H9 (cell line): ENCODE data around the gene PRKCB. TPM values are rescaled to one million over a fixed set of nuclear protein-coding genes. Genes with fewer than 3 reads are reported as not detected.

Experiments
- DNase-seq: peaks from one replicate; pipeline ENCODE4 v3.0.0-alpha.2; 2017
- H2AFZ ChIP-seq: one replicate; pipeline ENCODE4 v1.6.1; 2013; ENCODE audit warnings: mild to moderate bottlenecking, low read length, control low read depth, moderate library complexity
- H2AK5ac ChIP-seq: 2 replicates; pipeline ENCODE4 v1.6.1; 2013; ENCODE audit warnings: low read length, control low read depth, mixed read lengths; ENCODE audit not compliant: insufficient read length
- H2BK120ac ChIP-seq: one replicate; pipeline ENCODE4 v1.6.1; 2013; ENCODE audit warnings: low read depth, mild to moderate bottlenecking, low read length, control low read depth, inconsistent platforms; ENCODE audit not compliant: poor library complexity, severe bottlenecking
- H2BK12ac ChIP-seq: 2 replicates; pipeline ENCODE4 v1.6.1; 2013; ENCODE audit warnings: low read length, control low read depth, mixed read lengths, low read depth; ENCODE audit not compliant: insufficient read length
- H2BK15ac ChIP-seq: 2 replicates; pipeline ENCODE4 v1.6.1; 2013; ENCODE audit warnings: low read depth, low read length, control low read depth
- H2BK20ac ChIP-seq: one replicate; pipeline ENCODE4 v1.6.1; 2013; ENCODE audit warnings: low read depth, mild to moderate bottlenecking, low read length, control low read depth, inconsistent platforms; ENCODE audit not compliant: poor library complexity, severe bottlenecking
- H2BK5ac ChIP-seq: 2 replicates; pipeline ENCODE4 v1.6.1; 2013; ENCODE audit warnings: low read length, control low read depth, mixed read lengths; ENCODE audit not compliant: insufficient read length
- H3K14ac ChIP-seq: 2 replicates; pipeline ENCODE4 v1.6.1; 2013; ENCODE audit warnings: low read length, control low read depth; ENCODE audit not compliant: insufficient read depth
- H3K18ac ChIP-seq: 2 replicates; pipeline ENCODE4 v1.6.1; 2013; ENCODE audit warnings: low read depth, mild to moderate bottlenecking, mixed read lengths, low read length, control low read depth; ENCODE audit not compliant: insufficient read length
- H3K23ac ChIP-seq: 2 replicates; pipeline ENCODE4 v1.6.1; 2013; ENCODE audit warnings: low read length, control low read depth, mixed read lengths, low read depth; ENCODE audit not compliant: insufficient read length
- H3K23me2 ChIP-seq: 2 replicates; pipeline ENCODE4 v1.6.1; 2013; ENCODE audit warnings: low read depth, mild to moderate bottlenecking, mixed read lengths, low read length, control low read depth; ENCODE audit not compliant: insufficient read length, poor library complexity, severe bottlenecking
- H3K27ac ChIP-seq: 2 replicates; pipeline ENCODE4 v1.5.1; 2013; ENCODE audit warnings: low read length, control low read depth, mixed read lengths, low read depth; ENCODE audit not compliant: insufficient read length
- H3K27me3 ChIP-seq: 2 replicates; pipeline ENCODE4 v1.6.1; 2013; ENCODE audit warnings: low read length, control low read depth, inconsistent platforms; ENCODE audit not compliant: insufficient read depth
- H3K4ac ChIP-seq: 2 replicates; pipeline ENCODE4 v1.6.1; 2013; ENCODE audit warnings: low read depth, mild to moderate bottlenecking, control low read depth, inconsistent platforms, low read length, moderate library complexity
- H3K4me1 ChIP-seq: 2 replicates; pipeline ENCODE4 v1.6.1; 2013; ENCODE audit warnings: low read length, control low read depth, inconsistent platforms; ENCODE audit not compliant: insufficient read depth
- H3K4me2 ChIP-seq: 2 replicates; pipeline ENCODE4 v1.6.1; 2013; ENCODE audit warnings: low read length, control low read depth, mixed read lengths; ENCODE audit not compliant: insufficient read length, insufficient read depth
- H3K56ac ChIP-seq: 2 replicates; pipeline ENCODE4 v1.6.1; 2013; ENCODE audit warnings: low read depth, mild to moderate bottlenecking, mixed read lengths, low read length, control low read depth; ENCODE audit not compliant: insufficient read length
- H3K79me1 ChIP-seq: 2 replicates; pipeline ENCODE4 v1.6.1; 2013; ENCODE audit warnings: low read depth, mild to moderate bottlenecking, moderate library complexity, low read length, control low read depth, inconsistent platforms; ENCODE audit not compliant: insufficient read depth, poor library complexity, severe bottlenecking
- H3K79me2 ChIP-seq: 2 replicates; pipeline ENCODE4 v1.6.1; 2013; ENCODE audit warnings: low read length, control low read depth, inconsistent platforms; ENCODE audit not compliant: insufficient read depth
- H3K9ac ChIP-seq: 2 replicates; pipeline ENCODE4 v1.6.1; 2013; ENCODE audit warnings: low read length, control low read depth, mixed read lengths; ENCODE audit not compliant: insufficient read length; ENCODE audit errors: extremely low read depth
- H3K9me3 ChIP-seq: one replicate; pipeline ENCODE4 v1.6.1; 2013; ENCODE audit warnings: low read depth, low read length, inconsistent platforms; ENCODE audit not compliant: control insufficient read depth
- H3T11ph ChIP-seq: one replicate; pipeline ENCODE4 v1.6.1; 2013; ENCODE audit warnings: mild to moderate bottlenecking, low read length, control low read depth, inconsistent platforms
- H4K20me1 ChIP-seq: one replicate; pipeline ENCODE4 v1.6.1; 2013; ENCODE audit not compliant: control insufficient read depth, insufficient read length, insufficient read depth
- H4K5ac ChIP-seq: 2 replicates; pipeline ENCODE4 v1.6.1; 2013; ENCODE audit warnings: low read depth, mild to moderate bottlenecking, mixed read lengths, low read length, control low read depth; ENCODE audit not compliant: insufficient read length
- H4K8ac ChIP-seq: replicated peaks from 2 replicates; pipeline ENCODE4 v1.6.1; 2013; ENCODE audit warnings: low read length, control low read depth, mixed read lengths, low read depth; ENCODE audit not compliant: insufficient read length
- H4K91ac ChIP-seq: 2 replicates; pipeline ENCODE4 v1.6.1; 2013; ENCODE audit warnings: low read depth, mild to moderate bottlenecking, moderate library complexity, mixed read lengths, low read length, control low read depth; ENCODE audit not compliant: insufficient read length
- H3K27ac Mint-ChIP-seq, 3 experiments: 2 replicates in 2 of 3; 3 replicates in 1 of 3; pipeline ENCODE4 v1.8.0; 2020 to 2021; ENCODE audit warnings: mixed read lengths in 3 of 3, mild to moderate bottlenecking in 1 of 3, moderate library complexity in 1 of 3
- H3K27me3 Mint-ChIP-seq: 2 replicates; pipeline ENCODE4 v1.8.0; 2021; ENCODE audit warnings: low read depth, mild to moderate bottlenecking, moderate library complexity, mixed read lengths
- H3K36me3 Mint-ChIP-seq, 3 experiments: 2 replicates in 2 of 3; 3 replicates in 1 of 3; pipeline ENCODE4 v1.8.0; 2020 to 2021; ENCODE audit warnings: low read depth in 3 of 3, mixed read lengths in 3 of 3; ENCODE audit not compliant: insufficient read depth in 1 of 3
- H3K4me1 Mint-ChIP-seq, 2 experiments: 2 replicates each; pipeline ENCODE4 v1.8.0; 2020; ENCODE audit warnings: mixed read lengths in 2 of 2
- H3K4me3 Mint-ChIP-seq, 2 experiments: 2 replicates in 1 of 2; 3 replicates in 1 of 2; pipeline ENCODE4 v1.8.0; 2020 to 2021; ENCODE audit warnings: mild to moderate bottlenecking in 2 of 2, mixed read lengths in 2 of 2, moderate library complexity in 1 of 2
- H3K9me3 Mint-ChIP-seq, 2 experiments: 2 replicates in 1 of 2; 3 replicates in 1 of 2; pipeline ENCODE4 v1.8.0; 2020; ENCODE audit warnings: mild to moderate bottlenecking in 2 of 2, mixed read lengths in 2 of 2, moderate library complexity in 1 of 2
- WGBS: extraction: QIAGEN DNeasy Blood & Tissue Kit; methylation state at CpG from one replicate; pipeline ENCODE4 v1.1.7; 2013; ENCODE audit warnings: missing lambda C conversion rate, low lambda C conversion rate, mixed read lengths; ENCODE audit not compliant: insufficient read length; ENCODE audit errors: extremely low coverage; 5-methylcytosine and 5-hydroxymethylcytosine counted together
- total RNA-seq: library from RNA; stranded (reverse); gene quantifications from 2 replicates; pipeline ENCODE4 v1.2.1, GENCODE V29; 2021
- TF ChIP-seq, protein P1 (sequence below): fragments of 200-600 bp; sonication (generic); conservative IDR thresholded peaks from 3 replicates; pipeline ENCODE4 v1.8.0; 2021; ENCODE audit warnings: antibody characterized with exemption, mild to moderate bottlenecking

Gene PRKCB
- total RNA-seq, 1 experiment from 2014 or later, result 7.0 TPM

DNA sequence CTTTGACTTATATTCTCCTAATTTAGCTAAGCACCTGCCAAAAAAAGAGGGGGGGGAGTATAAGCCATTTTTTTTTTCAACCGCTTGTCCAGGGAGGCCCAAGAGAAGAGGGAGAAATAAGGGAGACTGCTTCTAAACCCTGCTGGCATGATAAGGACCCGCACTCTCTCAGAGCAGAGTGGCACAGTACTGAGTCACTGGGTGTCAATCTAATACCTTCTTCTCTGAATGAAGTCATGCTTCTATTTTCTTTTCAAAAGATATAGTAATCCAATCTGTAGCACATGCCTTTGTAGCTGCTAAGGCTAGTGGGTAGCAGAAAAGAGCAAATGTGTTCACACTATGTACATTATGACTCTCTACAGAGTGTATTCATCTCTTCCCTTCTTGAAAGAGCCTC lies 385.4 kb downstream of the PRKCB start:
- H2BK20ac ChIP-seq, result no peak overlapping the region
- H3K4me2 ChIP-seq, result no peak overlapping the region
- H3K27me3 ChIP-seq, result no peaks in the 10 kb centered on the region
- no peak for DNase-seq
- H4K91ac ChIP-seq, result no peak overlapping the region
- H3K23me2 ChIP-seq, result no peaks in the 10 kb centered on the region
- no peak overlapping the region for H2AK5ac ChIP-seq
- no peaks in the 10 kb centered on the region for H3K9me3 ChIP-seq
- H3K14ac ChIP-seq, result no peak overlapping the region
- Mint-ChIP-seq H3K36me3 (no peaks in the 10 kb centered on the region), H3K4me1 (peaks cover 3 to 12% of the 10 kb centered on the region in 2 experiments), H3K27me3 (peaks cover 4% of the 10 kb centered on the region), H3K27ac (no peak overlapping the region), H3K4me3 (no peak overlapping the region), H3K9me3 (no peaks in the 10 kb centered on the region; a peak in 1 of 5 replicates)
- H3K79me2 ChIP-seq, result no peaks in the 10 kb centered on the region
- H2AFZ ChIP-seq, result no peak overlapping the region
- TF ChIP-seq, protein P1, sequence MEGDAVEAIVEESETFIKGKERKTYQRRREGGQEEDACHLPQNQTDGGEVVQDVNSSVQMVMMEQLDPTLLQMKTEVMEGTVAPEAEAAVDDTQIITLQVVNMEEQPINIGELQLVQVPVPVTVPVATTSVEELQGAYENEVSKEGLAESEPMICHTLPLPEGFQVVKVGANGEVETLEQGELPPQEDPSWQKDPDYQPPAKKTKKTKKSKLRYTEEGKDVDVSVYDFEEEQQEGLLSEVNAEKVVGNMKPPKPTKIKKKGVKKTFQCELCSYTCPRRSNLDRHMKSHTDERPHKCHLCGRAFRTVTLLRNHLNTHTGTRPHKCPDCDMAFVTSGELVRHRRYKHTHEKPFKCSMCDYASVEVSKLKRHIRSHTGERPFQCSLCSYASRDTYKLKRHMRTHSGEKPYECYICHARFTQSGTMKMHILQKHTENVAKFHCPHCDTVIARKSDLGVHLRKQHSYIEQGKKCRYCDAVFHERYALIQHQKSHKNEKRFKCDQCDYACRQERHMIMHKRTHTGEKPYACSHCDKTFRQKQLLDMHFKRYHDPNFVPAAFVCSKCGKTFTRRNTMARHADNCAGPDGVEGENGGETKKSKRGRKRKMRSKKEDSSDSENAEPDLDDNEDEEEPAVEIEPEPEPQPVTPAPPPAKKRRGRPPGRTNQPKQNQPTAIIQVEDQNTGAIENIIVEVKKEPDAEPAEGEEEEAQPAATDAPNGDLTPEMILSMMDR, result no peak
- no peak overlapping the region for H2BK120ac ChIP-seq
- no peaks in the 10 kb centered on the region for H3K79me1 ChIP-seq
- no peak overlapping the region for H3K4ac ChIP-seq
- no peak overlapping the region for H3K27ac ChIP-seq
- H3K9ac ChIP-seq, result no peak overlapping the region
- H2BK15ac ChIP-seq, result no peak overlapping the region
- H3K56ac ChIP-seq, result no peak overlapping the region
- no CpG with 5 or more reads among the region's 2 CpGs for WGBS
- H4K20me1 ChIP-seq, result no peaks in the 10 kb centered on the region
- H2BK5ac ChIP-seq, result no peak overlapping the region
- H3T11ph ChIP-seq, result no peak overlapping the region
- no peak overlapping the region for H4K8ac ChIP-seq
- no peaks in the 10 kb centered on the region for H3K4me1 ChIP-seq
- no peak overlapping the region for H2BK12ac ChIP-seq
- H3K23ac ChIP-seq, result no peak overlapping the region
- H3K18ac ChIP-seq, result no peak overlapping the region
- no peak overlapping the region for H4K5ac ChIP-seq
